HEK293 (cell line): Measurements from ENCODE around the gene ANKH.

Experiments used
- CTCF ChIA-PET: fragments of 350-600 bp; formaldehyde crosslinking; extraction: SDS; loops from one replicate; lab custom pipeline; 2021; ENCODE audit warnings: antibody characterized with exemption; lab: Yijun Ruan, JAX
- POLR2A ChIA-PET: fragments of 300-600 bp; formaldehyde crosslinking; extraction: SDS; loops from one replicate; lab custom pipeline; 2020; ENCODE audit warnings: antibody characterized with exemption, inconsistent platforms; lab: Yijun Ruan, JAX
- H3K27ac ChIP-seq: fragments of 200-500 bp; sonication (Bioruptor generic); 2 replicates; pipeline ENCODE4 v1.5.1; 2014; ENCODE audit warnings: low read depth, low read length, control low read depth, inconsistent platforms; ENCODE audit errors: extremely low read depth
- H3K36me3 ChIP-seq, 2 experiments: fragments of 200-500 bp in 1 of 2; sonication (Bioruptor generic) in 1 of 2; 1 replicate in 1 of 2; 2 replicates in 1 of 2; pipeline ENCODE4 v1.5.1; 2014 to 2017; ENCODE audit warnings: inconsistent platforms in 2 of 2, low read length in 2 of 2; ENCODE audit not compliant: control insufficient read depth in 2 of 2, insufficient read depth in 1 of 2
- H3K4me1 ChIP-seq: fragments of 200-500 bp; sonication (Bioruptor generic); 2 replicates; pipeline ENCODE4 v1.5.1; 2014; ENCODE audit warnings: mild to moderate bottlenecking, low read length, inconsistent platforms; ENCODE audit not compliant: control insufficient read depth, insufficient read depth
- H3K4me3 ChIP-seq: 2 replicates; pipeline ENCODE4 v1.5.1; 2011; ENCODE audit warnings: low read depth, mild to moderate bottlenecking, control low read depth, low read length, moderate library complexity
- H3K9me3 ChIP-seq: fragments of 200-500 bp; sonication (Bioruptor generic); 2 replicates; pipeline ENCODE4 v1.5.1; 2014; ENCODE audit warnings: low read depth, low read length, inconsistent platforms; ENCODE audit not compliant: control insufficient read depth, insufficient read depth
- GLI2 ChIP-seq: fragments of 450-650 bp; formaldehyde crosslinking; IDR thresholded peaks from 2 replicates; pipeline ENCODE4; 2017; ENCODE audit warnings: missing biosample characterization, missing genetic modification characterization, low read depth, borderline replicate concordance
- HOXA7 ChIP-seq: sonication (generic); formaldehyde crosslinking; IDR thresholded peaks from 2 replicates; pipeline ENCODE4 v1.8.1; 2022; ENCODE audit warnings: missing genetic modification reagents, borderline replicate concordance
- KLF1 ChIP-seq: fragments of 450-650 bp; formaldehyde crosslinking; IDR thresholded peaks from 2 replicates; pipeline ENCODE4 v1.5.1; 2016; ENCODE audit warnings: missing biosample characterization, missing genetic modification characterization
- OVOL3 ChIP-seq: fragments of 450-650 bp; formaldehyde crosslinking; IDR thresholded peaks from 2 replicates; pipeline ENCODE4 v1.5.1; 2016; ENCODE audit warnings: missing biosample characterization, missing genetic modification characterization
- SALL2 ChIP-seq: fragments of 450-650 bp; formaldehyde crosslinking; IDR thresholded peaks from 2 replicates; pipeline ENCODE4 v1.5.0; 2017; ENCODE audit warnings: missing biosample characterization, mild to moderate bottlenecking, missing genetic modification characterization, borderline replicate concordance
- ZFP69B ChIP-seq: fragments of 450-650 bp; formaldehyde crosslinking; IDR thresholded peaks from 2 replicates; pipeline ENCODE4 v1.5.1; 2016; ENCODE audit warnings: missing biosample characterization, missing genetic modification characterization
- ZNF10 ChIP-seq: fragments of 450-650 bp; formaldehyde crosslinking; IDR thresholded peaks from 2 replicates; pipeline ENCODE4 v1.5.1; 2017; ENCODE audit warnings: missing biosample characterization, missing genetic modification characterization
- ZNF140 ChIP-seq: fragments of 450-650 bp; formaldehyde crosslinking; IDR thresholded peaks from 2 replicates; pipeline ENCODE4 v1.5.1; 2016; ENCODE audit warnings: missing biosample characterization, missing genetic modification characterization
- ZNF394 ChIP-seq: fragments of 450-650 bp; formaldehyde crosslinking; IDR thresholded peaks from 2 replicates; pipeline ENCODE4 v1.5.1; 2016; ENCODE audit warnings: missing biosample characterization, missing genetic modification characterization, mild to moderate bottlenecking, moderate library complexity, borderline replicate concordance
- ZNF548 ChIP-seq: fragments of 450-650 bp; formaldehyde crosslinking; IDR thresholded peaks from 2 replicates; pipeline ENCODE4 v1.5.1; 2016; ENCODE audit warnings: missing biosample characterization, missing genetic modification characterization
- ZNF561 ChIP-seq: fragments of 450-650 bp; IDR thresholded peaks from 2 replicates; pipeline ENCODE4 v1.5.1; 2018; ENCODE audit warnings: missing biosample characterization, missing genetic modification characterization, borderline replicate concordance
- ZNF571 ChIP-seq: fragments of 450-650 bp; formaldehyde crosslinking; IDR thresholded peaks from 2 replicates; pipeline ENCODE4 v1.5.0; 2017; ENCODE audit warnings: missing biosample characterization, missing genetic modification characterization
- ZNF600 ChIP-seq: fragments of 450-650 bp; formaldehyde crosslinking; IDR thresholded peaks from 2 replicates; pipeline ENCODE4 v1.5.1; 2016; ENCODE audit warnings: missing biosample characterization, missing genetic modification characterization
- ZNF626 ChIP-seq: fragments of 450-650 bp; sonication (Bioruptor Pico); formaldehyde crosslinking; IDR thresholded peaks from 2 replicates; pipeline ENCODE4 v1.5.1; 2018; ENCODE audit warnings: missing biosample characterization, missing genetic modification characterization, inconsistent platforms
- ZNF792 ChIP-seq: fragments of 450-650 bp; formaldehyde crosslinking; IDR thresholded peaks from 2 replicates; pipeline ENCODE4 v1.5.1; 2016; ENCODE audit warnings: missing biosample characterization, missing genetic modification characterization
- TF ChIP-seq, protein P1 (sequence below): fragments of 450-650 bp; formaldehyde crosslinking; IDR thresholded peaks from 2 replicates; pipeline ENCODE4 v1.5.1; 2016; ENCODE audit warnings: missing biosample characterization, missing genetic modification characterization
- TF ChIP-seq, protein P2 (sequence below): IDR thresholded peaks from 2 replicates; pipeline ENCODE4 v1.6.1; 2011; ENCODE audit warnings: mild to moderate bottlenecking, low read depth, low read length, borderline replicate concordance
- TF ChIP-seq, protein P3 (sequence below): fragments of 450-650 bp; formaldehyde crosslinking; IDR thresholded peaks from 2 replicates; pipeline ENCODE4 v1.5.1; 2017; ENCODE audit warnings: missing biosample characterization, missing genetic modification characterization
- TF ChIP-seq, protein P4 (sequence below): fragments of 450-650 bp; formaldehyde crosslinking; IDR thresholded peaks from 2 replicates; pipeline ENCODE4 v1.5.1; 2016; ENCODE audit warnings: missing biosample characterization, missing genetic modification characterization, low read depth
- TF ChIP-seq, protein P5 (sequence below): fragments of 450-650 bp; formaldehyde crosslinking; IDR thresholded peaks from 2 replicates; pipeline ENCODE4 v1.5.1; 2016; ENCODE audit warnings: missing biosample characterization, missing genetic modification characterization
- TF ChIP-seq, protein P6 (sequence below): fragments of 450-650 bp; formaldehyde crosslinking; IDR thresholded peaks from 2 replicates; pipeline ENCODE4 v1.5.1; 2016; ENCODE audit warnings: missing biosample characterization, missing genetic modification characterization
- TF ChIP-seq, protein P7 (sequence below): fragments of 450-650 bp; formaldehyde crosslinking; IDR thresholded peaks from 2 replicates; pipeline ENCODE4 v1.5.0; 2017; ENCODE audit warnings: missing biosample characterization, missing genetic modification characterization, borderline replicate concordance

The ANKH gene

DNA sequence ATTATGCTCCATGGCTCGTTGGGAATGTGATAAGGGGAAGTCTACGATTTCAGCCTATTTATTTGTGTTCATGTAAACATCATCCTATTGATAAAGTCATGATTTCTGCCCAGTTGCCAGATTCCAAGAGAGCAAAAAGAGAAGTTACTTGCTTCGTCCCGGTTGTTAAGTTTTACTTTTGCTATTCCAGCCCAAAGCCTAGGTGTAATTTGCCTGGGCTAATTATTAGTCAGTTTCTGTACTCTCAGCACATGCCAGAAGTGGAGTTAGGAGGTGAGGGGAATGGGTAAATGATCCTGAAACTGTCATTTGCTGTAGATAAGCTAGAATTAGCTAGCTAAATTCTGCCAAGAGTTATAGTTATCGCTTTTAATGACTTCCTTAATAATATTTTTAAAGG is 4.5 kb upstream of the ANKH start (continued):
- TF ChIP-seq, protein P1, sequence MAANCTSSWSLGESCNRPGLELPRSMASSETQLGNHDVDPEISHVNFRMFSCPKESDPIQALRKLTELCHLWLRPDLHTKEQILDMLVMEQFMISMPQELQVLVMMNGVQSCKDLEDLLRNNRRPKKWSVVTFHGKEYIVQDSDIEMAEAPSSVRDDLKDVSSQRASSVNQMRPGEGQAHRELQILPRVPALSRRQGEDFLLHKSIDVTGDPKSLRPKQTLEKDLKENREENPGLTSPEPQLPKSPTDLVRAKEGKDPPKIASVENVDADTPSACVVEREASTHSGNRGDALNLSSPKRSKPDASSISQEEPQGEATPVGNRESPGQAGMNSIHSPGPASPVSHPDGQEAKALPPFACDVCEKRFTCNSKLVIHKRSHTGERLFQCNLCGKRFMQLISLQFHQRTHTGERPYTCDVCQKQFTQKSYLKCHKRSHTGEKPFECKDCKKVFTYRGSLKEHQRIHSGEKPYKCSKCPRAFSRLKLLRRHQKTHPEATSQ (tag by site-specific recombination), result no peak
- no peak for TF ChIP-seq ZNF140 (tag by site-specific recombination)
- no peak for TF ChIP-seq ZNF792 (tag by site-specific recombination)

DNA sequence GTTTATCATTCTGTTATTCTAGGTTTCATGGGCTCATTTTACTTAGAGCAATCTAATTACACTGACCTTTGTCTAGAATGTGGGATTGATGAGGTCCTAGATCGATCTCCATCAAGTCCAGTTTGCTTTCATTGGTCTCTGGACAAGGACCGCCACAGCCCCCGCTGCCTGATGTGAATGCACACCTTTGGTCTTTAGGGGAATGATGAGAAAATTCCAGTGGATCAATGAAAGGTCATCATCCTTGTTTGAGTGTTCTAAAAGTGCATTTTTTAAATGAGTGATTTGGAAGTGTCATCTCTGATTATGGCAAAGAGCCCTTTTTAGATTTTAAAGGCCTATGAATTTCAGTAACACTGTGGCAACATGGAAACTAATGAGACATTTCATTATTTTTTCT is 2.2 kb upstream of the ANKH start:
- TF ChIP-seq ZNF10, result no peak
- TF ChIP-seq, protein P2, sequence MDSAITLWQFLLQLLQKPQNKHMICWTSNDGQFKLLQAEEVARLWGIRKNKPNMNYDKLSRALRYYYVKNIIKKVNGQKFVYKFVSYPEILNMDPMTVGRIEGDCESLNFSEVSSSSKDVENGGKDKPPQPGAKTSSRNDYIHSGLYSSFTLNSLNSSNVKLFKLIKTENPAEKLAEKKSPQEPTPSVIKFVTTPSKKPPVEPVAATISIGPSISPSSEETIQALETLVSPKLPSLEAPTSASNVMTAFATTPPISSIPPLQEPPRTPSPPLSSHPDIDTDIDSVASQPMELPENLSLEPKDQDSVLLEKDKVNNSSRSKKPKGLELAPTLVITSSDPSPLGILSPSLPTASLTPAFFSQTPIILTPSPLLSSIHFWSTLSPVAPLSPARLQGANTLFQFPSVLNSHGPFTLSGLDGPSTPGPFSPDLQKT, result no peak
- no peak for TF ChIP-seq ZNF571 (tag by site-specific recombination)
- no peak for TF ChIP-seq HOXA7 (CRISPR knock-in tag)
- TF ChIP-seq ZNF561 (tag by site-specific recombination), result no peak
- TF ChIP-seq ZNF626 (tag by site-specific recombination), result no peak
- TF ChIP-seq ZNF394 (tag by site-specific recombination), result no peak
- no peak for TF ChIP-seq ZNF600 (tag by site-specific recombination)
- no peak for TF ChIP-seq SALL2 (tag by site-specific recombination)
- no peak for TF ChIP-seq GLI2 (tag by site-specific recombination)
- TF ChIP-seq ZFP69B, result no peak
- TF ChIP-seq, protein P3, sequence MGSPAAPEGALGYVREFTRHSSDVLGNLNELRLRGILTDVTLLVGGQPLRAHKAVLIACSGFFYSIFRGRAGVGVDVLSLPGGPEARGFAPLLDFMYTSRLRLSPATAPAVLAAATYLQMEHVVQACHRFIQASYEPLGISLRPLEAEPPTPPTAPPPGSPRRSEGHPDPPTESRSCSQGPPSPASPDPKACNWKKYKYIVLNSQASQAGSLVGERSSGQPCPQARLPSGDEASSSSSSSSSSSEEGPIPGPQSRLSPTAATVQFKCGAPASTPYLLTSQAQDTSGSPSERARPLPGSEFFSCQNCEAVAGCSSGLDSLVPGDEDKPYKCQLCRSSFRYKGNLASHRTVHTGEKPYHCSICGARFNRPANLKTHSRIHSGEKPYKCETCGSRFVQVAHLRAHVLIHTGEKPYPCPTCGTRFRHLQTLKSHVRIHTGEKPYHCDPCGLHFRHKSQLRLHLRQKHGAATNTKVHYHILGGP, result no peak
- TF ChIP-seq, protein P4, sequence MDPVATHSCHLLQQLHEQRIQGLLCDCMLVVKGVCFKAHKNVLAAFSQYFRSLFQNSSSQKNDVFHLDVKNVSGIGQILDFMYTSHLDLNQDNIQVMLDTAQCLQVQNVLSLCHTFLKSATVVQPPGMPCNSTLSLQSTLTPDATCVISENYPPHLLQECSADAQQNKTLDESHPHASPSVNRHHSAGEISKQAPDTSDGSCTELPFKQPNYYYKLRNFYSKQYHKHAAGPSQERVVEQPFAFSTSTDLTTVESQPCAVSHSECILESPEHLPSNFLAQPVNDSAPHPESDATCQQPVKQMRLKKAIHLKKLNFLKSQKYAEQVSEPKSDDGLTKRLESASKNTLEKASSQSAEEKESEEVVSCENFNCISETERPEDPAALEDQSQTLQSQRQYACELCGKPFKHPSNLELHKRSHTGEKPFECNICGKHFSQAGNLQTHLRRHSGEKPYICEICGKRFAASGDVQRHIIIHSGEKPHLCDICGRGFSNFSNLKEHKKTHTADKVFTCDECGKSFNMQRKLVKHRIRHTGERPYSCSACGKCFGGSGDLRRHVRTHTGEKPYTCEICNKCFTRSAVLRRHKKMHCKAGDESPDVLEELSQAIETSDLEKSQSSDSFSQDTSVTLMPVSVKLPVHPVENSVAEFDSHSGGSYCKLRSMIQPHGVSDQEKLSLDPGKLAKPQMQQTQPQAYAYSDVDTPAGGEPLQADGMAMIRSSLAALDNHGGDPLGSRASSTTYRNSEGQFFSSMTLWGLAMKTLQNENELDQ (tag by site-specific recombination), result no peak
- TF ChIP-seq, protein P5, sequence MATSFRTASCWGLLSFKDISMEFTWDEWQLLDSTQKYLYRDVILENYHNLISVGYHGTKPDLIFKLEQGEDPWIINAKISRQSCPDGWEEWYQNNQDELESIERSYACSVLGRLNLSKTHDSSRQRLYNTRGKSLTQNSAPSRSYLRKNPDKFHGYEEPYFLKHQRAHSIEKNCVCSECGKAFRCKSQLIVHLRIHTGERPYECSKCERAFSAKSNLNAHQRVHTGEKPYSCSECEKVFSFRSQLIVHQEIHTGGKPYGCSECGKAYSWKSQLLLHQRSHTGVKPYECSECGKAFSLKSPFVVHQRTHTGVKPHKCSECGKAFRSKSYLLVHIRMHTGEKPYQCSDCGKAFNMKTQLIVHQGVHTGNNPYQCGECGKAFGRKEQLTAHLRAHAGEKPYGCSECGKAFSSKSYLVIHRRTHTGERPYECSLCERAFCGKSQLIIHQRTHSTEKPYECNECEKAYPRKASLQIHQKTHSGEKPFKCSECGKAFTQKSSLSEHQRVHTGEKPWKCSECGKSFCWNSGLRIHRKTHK (tag by site-specific recombination), result no peak
- no peak for TF ChIP-seq KLF1 (tag by site-specific recombination)
- TF ChIP-seq, protein P6, sequence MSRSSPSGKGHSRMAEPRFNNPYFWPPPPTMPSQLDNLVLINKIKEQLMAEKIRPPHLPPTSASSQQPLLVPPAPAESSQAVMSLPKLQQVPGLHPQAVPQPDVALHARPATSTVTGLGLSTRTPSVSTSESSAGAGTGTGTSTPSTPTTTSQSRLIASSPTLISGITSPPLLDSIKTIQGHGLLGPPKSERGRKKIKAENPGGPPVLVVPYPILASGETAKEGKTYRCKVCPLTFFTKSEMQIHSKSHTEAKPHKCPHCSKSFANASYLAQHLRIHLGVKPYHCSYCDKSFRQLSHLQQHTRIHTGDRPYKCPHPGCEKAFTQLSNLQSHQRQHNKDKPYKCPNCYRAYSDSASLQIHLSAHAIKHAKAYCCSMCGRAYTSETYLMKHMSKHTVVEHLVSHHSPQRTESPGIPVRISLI (tag by site-specific recombination), result no peak
- TF ChIP-seq ZNF548 (tag by site-specific recombination), result no peak
- no peak for TF ChIP-seq OVOL3 (tag by site-specific recombination)
- TF ChIP-seq, protein P7, sequence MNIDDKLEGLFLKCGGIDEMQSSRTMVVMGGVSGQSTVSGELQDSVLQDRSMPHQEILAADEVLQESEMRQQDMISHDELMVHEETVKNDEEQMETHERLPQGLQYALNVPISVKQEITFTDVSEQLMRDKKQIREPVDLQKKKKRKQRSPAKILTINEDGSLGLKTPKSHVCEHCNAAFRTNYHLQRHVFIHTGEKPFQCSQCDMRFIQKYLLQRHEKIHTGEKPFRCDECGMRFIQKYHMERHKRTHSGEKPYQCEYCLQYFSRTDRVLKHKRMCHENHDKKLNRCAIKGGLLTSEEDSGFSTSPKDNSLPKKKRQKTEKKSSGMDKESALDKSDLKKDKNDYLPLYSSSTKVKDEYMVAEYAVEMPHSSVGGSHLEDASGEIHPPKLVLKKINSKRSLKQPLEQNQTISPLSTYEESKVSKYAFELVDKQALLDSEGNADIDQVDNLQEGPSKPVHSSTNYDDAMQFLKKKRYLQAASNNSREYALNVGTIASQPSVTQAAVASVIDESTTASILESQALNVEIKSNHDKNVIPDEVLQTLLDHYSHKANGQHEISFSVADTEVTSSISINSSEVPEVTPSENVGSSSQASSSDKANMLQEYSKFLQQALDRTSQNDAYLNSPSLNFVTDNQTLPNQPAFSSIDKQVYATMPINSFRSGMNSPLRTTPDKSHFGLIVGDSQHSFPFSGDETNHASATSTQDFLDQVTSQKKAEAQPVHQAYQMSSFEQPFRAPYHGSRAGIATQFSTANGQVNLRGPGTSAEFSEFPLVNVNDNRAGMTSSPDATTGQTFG (tag by site-specific recombination), result no peak
- Histone ChIP-seq H3K36me3 (no peaks in the 10 kb centered on the region), H3K9me3 (no peaks in the 10 kb centered on the region), H3K27ac (no peak overlapping the region), H3K4me3 (no peak overlapping the region), H3K4me1 (peaks cover 14% of the 10 kb centered on the region; the same call in 1 of the 2 replicates)
- ChIA-PET CTCF (interaction anchor here (0.6 to 1.9 kb wide), 5 partner anchors 10 to 146 kb away, joined by 3 to 12 read pairs (median 4); no protein-coding TSS in a partner anchor), POLR2A (no interaction called here)
